ENCODE data around the gene CLK1. TPM values are rescaled to one million over a fixed set of nuclear protein-coding genes. Genes with fewer than 3 reads are reported as not detected.
"Not testable (repeated sequence)": the region's sequence is repeated elsewhere in the genome, so short reads cannot be mapped to it uniquely, and the experiment has no call there.

Gene CLK1
- 99.2 TPM for total RNA-seq

GRCh38 chr2:200864176-200865034 is at the start of gene CLK1:
Gene CLK1 (minus strand): TSS chr2:200864658. CDS start chr2:200861862, 2,796 bp downstream.
- Histone ChIP-seq H3K4me3 (ENCODE audit: low read length in 3 of 3) (peak within 1 kb of the TSS; percentile 91 to 100 (median 100)), H3K4me1 (ENCODE audit: control insufficient read depth in 3 of 3, insufficient read depth in 3 of 3, low read length in 3 of 3) (peaks cover 15 to 28% (median 25%) of the 10 kb centered on the region in 3 donors), H3K9ac (ENCODE audit: low read depth in 1 of 3, low read length in 3 of 3) (peak within 1 kb of the TSS; percentile 100), H3K36me3 (ENCODE audit: control insufficient read depth in 3 of 3, insufficient read depth in 3 of 3, low read length in 3 of 3) (peaks cover 2 to 6% (median 3%) of the 10 kb centered on the region in 3 donors), H3K27me3 (ENCODE audit: control insufficient read depth in 3 of 3, insufficient read depth in 3 of 3, low read length in 3 of 3) (no peaks in the 10 kb centered on the region), H3K27ac (ENCODE audit: low read depth, low read length) (peak within 1 kb of the TSS; percentile 100), H3K9me3 (ENCODE audit: control insufficient read depth in 3 of 3, low read length in 3 of 3) (no peaks in the 10 kb centered on the region)

- Histone ChIP-seq H3K9ac (ENCODE audit: low read depth in 1 of 3, low read length in 3 of 3) (no peak overlapping the region), H3K36me3 (ENCODE audit: control insufficient read depth in 3 of 3, insufficient read depth in 3 of 3, low read length in 3 of 3) (peaks cover 30 to 51% (median 39%) of the 10 kb centered on the region in 3 donors), H3K4me3 (ENCODE audit: low read length in 3 of 3) (no peak overlapping the region), H3K9me3 (ENCODE audit: control insufficient read depth in 3 of 3, low read length in 3 of 3) (no peaks in the 10 kb centered on the region), H3K4me1 (ENCODE audit: control insufficient read depth in 3 of 3, insufficient read depth in 3 of 3, low read length in 3 of 3) (no peaks in the 10 kb centered on the region), H3K27ac (ENCODE audit: low read depth, low read length) (no peak overlapping the region), H3K27me3 (ENCODE audit: control insufficient read depth in 3 of 3, insufficient read depth in 3 of 3, low read length in 3 of 3) (no peaks in the 10 kb centered on the region)
These were observed 49.2 kb upstream of the CLK1 start for GRCh38 chr2:200913654-200914053.

GRCh38 chr2:200909958-200910357 is 45.5 kb upstream of the CLK1 start:
- H3K27me3 ChIP-seq (ENCODE audit: control insufficient read depth in 3 of 3, insufficient read depth in 3 of 3, low read length in 3 of 3): no peaks in the 10 kb centered on the region
- peaks cover 23 to 39% (median 26%) of the 10 kb centered on the region in 3 donors for H3K36me3 ChIP-seq (ENCODE audit: control insufficient read depth in 3 of 3, insufficient read depth in 3 of 3, low read length in 3 of 3)
- H3K4me1 ChIP-seq (ENCODE audit: control insufficient read depth in 3 of 3, insufficient read depth in 3 of 3, low read length in 3 of 3): no peaks in the 10 kb centered on the region
- no peak overlapping the region for H3K9ac ChIP-seq (ENCODE audit: low read depth in 1 of 3, low read length in 3 of 3)
- no peak overlapping the region for H3K27ac ChIP-seq (ENCODE audit: low read depth, low read length)
- H3K9me3 ChIP-seq (ENCODE audit: control insufficient read depth in 3 of 3, low read length in 3 of 3): no peaks in the 10 kb centered on the region
- H3K4me3 ChIP-seq (ENCODE audit: low read length in 3 of 3): no peak overlapping the region

- peaks cover 0 to 3% (median 0%) of the 10 kb centered on the region in 3 donors for H3K4me1 ChIP-seq (ENCODE audit: control insufficient read depth in 3 of 3, insufficient read depth in 3 of 3, low read length in 3 of 3)
- peaks cover 0 to 19% (median 2%) of the 10 kb centered on the region in 3 donors for H3K36me3 ChIP-seq (ENCODE audit: control insufficient read depth in 3 of 3, insufficient read depth in 3 of 3, low read length in 3 of 3)
- no peaks in the 10 kb centered on the region for H3K9me3 ChIP-seq (ENCODE audit: control insufficient read depth in 3 of 3, low read length in 3 of 3)
- H3K9ac ChIP-seq (ENCODE audit: low read depth in 1 of 3, low read length in 3 of 3): no peak overlapping the region
- H3K27ac ChIP-seq (ENCODE audit: low read depth, low read length): no peak overlapping the region
- H3K4me3 ChIP-seq (ENCODE audit: low read length in 3 of 3): no peak overlapping the region
- no peaks in the 10 kb centered on the region for H3K27me3 ChIP-seq (ENCODE audit: control insufficient read depth in 3 of 3, insufficient read depth in 3 of 3, low read length in 3 of 3)
These were observed 41.3 kb upstream of the CLK1 start for GRCh38 chr2:200905618-200906296.

GRCh38 chr2:200901459-200902072 is 37.1 kb upstream of the CLK1 start:
- Histone ChIP-seq H3K27ac (ENCODE audit: low read depth, low read length) (no peak overlapping the region), H3K4me3 (ENCODE audit: low read length in 3 of 3) (no peak overlapping the region), H3K9ac (ENCODE audit: low read depth in 1 of 3, low read length in 3 of 3) (no peak overlapping the region), H3K27me3 (ENCODE audit: control insufficient read depth in 3 of 3, insufficient read depth in 3 of 3, low read length in 3 of 3) (no peaks in the 10 kb centered on the region), H3K4me1 (ENCODE audit: control insufficient read depth in 3 of 3, insufficient read depth in 3 of 3, low read length in 3 of 3) (peaks cover 0 to 3% (median 0%) of the 10 kb centered on the region in 3 donors), H3K9me3 (ENCODE audit: control insufficient read depth in 3 of 3, low read length in 3 of 3) (no peaks in the 10 kb centered on the region), H3K36me3 (ENCODE audit: control insufficient read depth in 3 of 3, insufficient read depth in 3 of 3, low read length in 3 of 3) (peaks cover 17 to 44% (median 37%) of the 10 kb centered on the region in 3 donors)

- Histone ChIP-seq H3K4me1 (ENCODE audit: control insufficient read depth in 3 of 3, insufficient read depth in 3 of 3, low read length in 3 of 3) (peaks cover 0 to 3% (median 0%) of the 10 kb centered on the region in 3 donors), H3K9me3 (ENCODE audit: control insufficient read depth in 3 of 3, low read length in 3 of 3) (no peaks in the 10 kb centered on the region), H3K9ac (ENCODE audit: low read depth in 1 of 3, low read length in 3 of 3) (no peak overlapping the region), H3K36me3 (ENCODE audit: control insufficient read depth in 3 of 3, insufficient read depth in 3 of 3, low read length in 3 of 3) (peaks cover 26 to 62% (median 49%) of the 10 kb centered on the region in 3 donors), H3K27me3 (ENCODE audit: control insufficient read depth in 3 of 3, insufficient read depth in 3 of 3, low read length in 3 of 3) (no peaks in the 10 kb centered on the region), H3K27ac (ENCODE audit: low read depth, low read length) (no peak overlapping the region), H3K4me3 (ENCODE audit: low read length in 3 of 3) (no peak overlapping the region)
These were observed 35.0 kb upstream of the CLK1 start for GRCh38 chr2:200899482-200899881.

- Histone ChIP-seq H3K9me3 (ENCODE audit: control insufficient read depth in 3 of 3, low read length in 3 of 3) (no peaks in the 10 kb centered on the region), H3K27me3 (ENCODE audit: control insufficient read depth in 3 of 3, insufficient read depth in 3 of 3, low read length in 3 of 3) (no peaks in the 10 kb centered on the region), H3K4me3 (ENCODE audit: low read length in 3 of 3) (peak within 1 kb of the TSS; percentile 80 to 100 (median 96)), H3K36me3 (ENCODE audit: control insufficient read depth in 3 of 3, insufficient read depth in 3 of 3, low read length in 3 of 3) (peaks cover 7 to 14% (median 10%) of the 10 kb centered on the region in 3 donors), H3K4me1 (ENCODE audit: control insufficient read depth in 3 of 3, insufficient read depth in 3 of 3, low read length in 3 of 3) (peaks cover 13 to 15% (median 14%) of the 10 kb centered on the region in 3 donors), H3K9ac (ENCODE audit: low read depth in 1 of 3, low read length in 3 of 3) (peak within 1 kb of the TSS; percentile 78 to 99 (median 97)), H3K27ac (ENCODE audit: low read depth, low read length) (peak within 1 kb of the TSS; percentile 89)
These were observed 24.5 kb upstream of the CLK1 start, which contains the start of the genes NIF3L1 and PPIL3 for GRCh38 chr2:200888704-200889625. Gene NIF3L1 (plus strand): TSS chr2:200889371. CDS start chr2:200891944, 2,573 bp downstream. Gene PPIL3 (minus strand): TSS chr2:200889077. CDS start chr2:200887615, 1,462 bp downstream.

GRCh38 chr2:200881715-200882249 is 17.3 kb upstream of the CLK1 start:
- H3K4me1 ChIP-seq (ENCODE audit: control insufficient read depth in 3 of 3, insufficient read depth in 3 of 3, low read length in 3 of 3); H3K27ac ChIP-seq (ENCODE audit: low read depth, low read length); H3K9ac ChIP-seq (ENCODE audit: low read depth in 1 of 3, low read length in 3 of 3); H3K9me3 ChIP-seq (ENCODE audit: control insufficient read depth in 3 of 3, low read length in 3 of 3); H3K4me3 ChIP-seq (ENCODE audit: low read length in 3 of 3); H3K27me3 ChIP-seq (ENCODE audit: control insufficient read depth in 3 of 3, insufficient read depth in 3 of 3, low read length in 3 of 3): not testable (repeated sequence)
- H3K36me3 ChIP-seq (ENCODE audit: control insufficient read depth in 3 of 3, insufficient read depth in 3 of 3, low read length in 3 of 3): peaks cover 27 to 59% (median 32%) of the 10 kb centered on the region in 3 donors

Measured in skeletal muscle tissue (tissue), 4 donors.